ENCODE data around the gene KLK2.
"Not testable (repeated sequence)": the region's sequence is repeated elsewhere in the genome, so short reads cannot be mapped to it uniquely, and the experiment has no call there.

KLK2 gene

DNA sequence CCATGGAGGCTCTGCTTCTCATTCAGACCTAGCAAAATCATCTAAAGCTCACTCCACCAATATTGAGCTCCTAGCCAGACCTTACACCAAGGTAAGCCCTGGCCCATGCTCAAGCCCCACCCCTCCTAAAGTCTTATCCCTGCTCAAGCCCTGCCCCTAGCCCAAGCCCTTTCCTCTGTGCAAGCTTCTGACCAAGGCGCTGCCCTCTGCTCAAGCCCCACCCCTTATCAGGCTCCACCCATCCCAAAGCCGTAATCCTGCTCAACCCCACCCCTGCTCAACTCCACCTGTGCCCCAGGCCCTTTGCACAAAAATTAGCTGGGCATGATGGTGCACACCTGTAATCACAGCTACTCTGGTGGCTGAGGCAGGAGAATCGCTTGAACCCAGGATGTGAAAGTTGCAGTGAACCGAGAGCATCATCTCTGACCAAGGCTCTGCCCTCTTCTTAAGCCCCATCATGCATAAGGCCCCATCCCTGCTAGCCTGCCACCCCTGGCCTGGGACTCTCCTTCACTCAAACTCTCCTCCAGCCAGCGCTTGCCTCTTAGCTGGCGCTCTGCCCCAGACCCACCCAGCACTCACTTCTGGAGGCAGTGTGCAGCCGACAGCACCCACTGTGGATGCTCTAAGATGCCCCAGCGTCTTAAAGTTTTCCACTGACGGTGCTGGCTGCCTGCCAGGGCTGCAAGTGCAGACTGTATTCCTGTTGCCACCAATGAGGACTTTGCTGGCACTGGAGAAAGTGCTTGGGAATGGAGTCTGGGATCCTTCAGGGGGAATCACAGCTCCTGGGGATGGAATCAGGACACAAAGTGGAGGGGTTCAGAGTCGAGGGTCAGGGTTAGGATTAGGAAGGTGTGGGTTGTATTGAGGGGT lies 21.5 kb downstream of the KLK2 start:
- DNase-seq (ENCODE audit: low spot score): no peak

DNA sequence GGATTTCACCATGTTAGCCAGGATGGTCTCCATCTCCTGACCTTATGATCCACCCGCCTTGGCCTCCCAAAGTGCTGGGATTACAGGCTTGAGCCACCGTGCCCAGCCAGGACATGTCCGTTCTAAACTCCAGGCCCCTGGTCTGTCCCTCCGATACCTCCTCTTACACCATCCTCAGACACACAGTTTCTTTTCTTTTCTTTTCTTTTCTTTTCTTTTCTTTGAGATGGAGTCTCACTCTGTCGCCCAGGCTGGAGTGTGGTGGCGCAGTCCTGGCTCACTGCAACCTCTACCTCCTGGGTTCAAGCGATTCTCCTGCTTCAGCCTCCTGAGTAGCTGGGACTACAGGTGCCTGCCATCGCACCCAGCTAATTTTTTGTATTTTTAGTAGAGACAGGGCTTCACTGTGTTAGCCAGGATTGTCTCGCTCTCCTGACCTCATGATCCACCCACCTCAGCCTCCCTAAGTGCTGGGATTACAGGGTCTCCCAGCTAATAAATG lies 22.9 kb downstream of the KLK2 start:
- not testable (repeated sequence) for DNase-seq (ENCODE audit: low spot score)

DNA sequence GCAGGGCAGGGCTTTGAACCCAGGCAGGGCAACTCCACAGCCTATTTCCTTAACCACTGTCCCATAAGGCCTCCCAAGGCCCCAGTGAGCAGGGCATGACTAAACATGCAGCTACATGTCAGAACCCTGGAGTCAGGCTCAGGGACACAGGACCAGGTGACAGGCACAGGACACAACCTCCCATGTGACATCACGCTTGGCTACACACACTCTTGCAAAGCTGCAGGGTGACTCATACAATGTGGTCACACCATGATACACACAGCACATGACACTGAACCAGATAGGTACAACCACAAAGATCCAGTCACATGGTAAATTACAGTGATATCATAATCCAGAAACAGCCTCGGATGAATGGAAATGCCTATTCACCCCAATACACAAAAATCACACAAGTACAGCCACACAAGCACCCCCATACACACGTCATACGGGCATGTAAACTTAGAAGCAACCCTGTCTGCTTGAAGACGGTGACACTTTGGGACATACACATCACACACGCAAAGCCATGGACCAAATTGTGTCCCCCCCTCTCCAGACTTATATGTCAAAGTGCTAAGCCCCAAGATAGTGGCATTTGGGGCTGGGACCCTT lies 23.5 kb downstream of the KLK2 start:
- no peak for DNase-seq (ENCODE audit: low spot score)

DNA sequence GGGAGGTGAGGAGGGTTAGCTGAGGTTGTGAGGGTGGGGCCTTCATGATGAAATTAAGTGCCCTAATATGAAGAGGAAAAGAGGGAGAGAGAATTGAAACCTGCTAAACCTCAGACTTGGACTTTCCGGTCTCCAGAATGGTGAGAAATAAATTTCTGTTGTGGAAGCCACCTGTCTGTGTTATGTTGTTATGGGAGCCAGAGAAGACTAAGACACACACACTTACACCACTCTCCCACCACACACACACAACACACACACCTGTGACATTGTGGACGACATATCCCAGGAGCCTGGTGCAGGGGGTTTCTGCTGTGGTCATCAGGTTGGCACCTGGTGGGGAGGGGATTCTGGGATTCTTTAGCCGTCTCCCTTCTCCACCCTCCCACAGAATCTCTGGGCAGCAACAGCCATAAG lies 24.0 kb downstream of the KLK2 start:
- DNase-seq (ENCODE audit: low spot score): no peak

DNA sequence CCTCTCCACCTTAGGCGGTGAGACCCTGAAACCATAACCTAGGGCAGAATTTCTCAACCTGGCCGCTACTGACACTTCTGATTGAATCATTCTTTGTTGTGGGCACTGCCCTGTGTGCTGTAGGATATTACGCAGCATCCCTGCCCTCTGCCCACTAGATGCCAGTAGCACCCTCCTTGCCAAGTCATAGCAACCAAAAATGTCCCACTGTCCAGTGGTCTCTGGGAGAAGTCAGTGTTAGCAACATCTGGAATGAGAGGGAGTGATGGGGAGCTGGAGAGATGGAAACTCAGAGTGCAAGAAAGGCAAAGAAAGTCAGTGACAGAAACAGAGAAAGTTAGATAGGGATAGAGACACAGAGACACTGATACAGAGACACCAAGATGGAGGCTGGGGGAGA lies 24.4 kb downstream of the KLK2 start:
- no peak for DNase-seq (ENCODE audit: low spot score)

DNA sequence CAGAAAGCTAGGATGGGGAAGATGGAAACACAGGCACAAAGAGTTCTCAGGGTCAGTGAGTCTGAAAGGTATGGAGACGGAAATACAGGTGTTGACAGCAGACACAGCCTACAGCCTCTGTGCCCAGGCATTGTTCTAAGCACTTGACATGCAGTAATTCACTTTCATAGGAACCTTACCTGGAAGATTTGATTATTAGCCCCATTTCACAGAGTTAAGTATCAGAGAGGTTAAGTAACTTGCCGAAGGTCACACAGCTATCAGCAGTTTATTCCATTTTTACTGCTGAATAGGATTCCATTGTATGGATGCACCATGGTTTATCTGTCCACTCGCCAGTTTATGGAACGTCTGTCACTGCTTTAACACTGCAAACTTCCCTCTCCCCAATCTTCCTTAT lies 24.8 kb downstream of the KLK2 start:
- DNase-seq (ENCODE audit: low spot score): no peak

DNA sequence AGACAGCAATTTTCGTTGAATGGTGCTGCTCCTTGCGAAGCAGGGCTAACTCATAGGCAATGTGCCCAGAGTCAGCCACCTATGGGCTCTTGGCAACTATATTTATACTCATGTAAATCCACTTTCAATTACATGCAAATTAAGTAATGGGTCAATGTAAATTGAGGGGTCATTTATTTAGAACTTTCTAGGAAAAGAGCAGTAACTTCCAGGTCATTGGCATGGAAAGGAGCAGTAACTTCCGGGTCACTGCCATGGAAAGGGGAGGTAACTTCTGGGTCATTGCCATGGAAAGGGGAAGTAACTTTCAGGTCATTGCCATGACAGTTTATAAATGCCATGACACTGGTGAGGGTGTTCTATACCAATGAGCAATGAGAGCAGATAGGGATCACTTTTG lies 26.3 kb downstream of the KLK2 start:
- DNase-seq (ENCODE audit: low spot score): no peak

DNA sequence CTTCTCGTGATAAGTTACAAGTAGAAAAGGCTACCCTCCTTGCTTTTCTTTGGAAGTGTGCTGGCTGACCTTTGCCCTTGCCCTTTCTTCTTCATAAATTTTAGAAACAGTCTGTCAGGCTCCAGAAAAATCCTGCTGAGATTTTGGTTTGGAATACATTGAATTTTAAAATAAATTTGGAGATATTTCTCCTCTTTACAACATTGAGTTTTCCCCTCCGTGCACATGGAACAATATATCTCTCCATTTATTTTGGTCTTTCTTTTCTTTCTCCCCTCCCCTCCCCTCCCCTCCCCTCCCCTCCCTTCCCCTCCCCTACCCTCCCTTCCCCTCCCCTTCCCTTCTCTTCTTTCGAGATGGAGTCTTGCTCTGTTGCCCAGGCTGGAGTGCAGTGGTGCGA lies 29.4 kb downstream of the KLK2 start:
- no peak for DNase-seq (ENCODE audit: low spot score)

DNA sequence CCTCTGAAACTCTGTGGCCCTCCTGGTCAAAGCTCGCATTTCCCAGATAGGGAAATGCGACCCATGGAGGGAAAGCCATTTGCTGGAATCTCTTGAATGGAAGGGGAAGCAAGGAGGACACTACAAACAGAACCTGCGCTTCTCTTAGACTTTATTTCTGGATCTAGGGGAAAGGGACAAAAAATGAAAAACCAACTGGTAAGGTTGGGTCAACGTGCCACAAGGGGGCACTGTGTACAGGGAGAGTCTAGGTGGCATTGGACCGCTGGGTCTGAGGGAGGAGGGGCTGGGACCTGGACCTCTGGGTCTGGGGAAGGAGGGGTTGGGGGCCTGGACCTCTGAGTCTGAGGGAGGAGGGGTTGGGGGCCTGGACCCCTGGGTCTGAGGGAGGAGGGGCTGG lies 33.0 kb downstream of the KLK2 start:
- DNase-seq (ENCODE audit: low spot score): peak; percentile 32

DNA sequence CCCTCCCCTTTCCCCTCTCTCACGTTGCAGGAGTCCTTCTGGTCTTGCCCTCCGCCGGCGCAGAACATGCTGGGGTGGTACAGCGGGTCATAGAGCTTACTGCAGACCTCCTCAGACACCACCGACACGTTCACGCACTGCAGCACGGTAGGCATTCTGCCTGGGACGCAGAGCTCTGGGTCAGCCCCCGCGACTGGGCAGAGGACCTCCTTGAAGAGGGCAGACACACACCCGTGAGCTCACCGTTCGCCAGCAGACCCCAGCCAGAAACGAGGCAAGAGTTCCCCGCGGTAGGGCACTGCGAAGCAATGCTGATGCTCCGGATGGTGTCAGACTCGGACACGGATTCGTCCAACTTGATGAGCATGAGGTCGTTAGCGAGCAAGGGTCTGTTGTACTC lies 35.1 kb downstream of the KLK2 start:
- DNase-seq (ENCODE audit: low spot score): no peak

DNA sequence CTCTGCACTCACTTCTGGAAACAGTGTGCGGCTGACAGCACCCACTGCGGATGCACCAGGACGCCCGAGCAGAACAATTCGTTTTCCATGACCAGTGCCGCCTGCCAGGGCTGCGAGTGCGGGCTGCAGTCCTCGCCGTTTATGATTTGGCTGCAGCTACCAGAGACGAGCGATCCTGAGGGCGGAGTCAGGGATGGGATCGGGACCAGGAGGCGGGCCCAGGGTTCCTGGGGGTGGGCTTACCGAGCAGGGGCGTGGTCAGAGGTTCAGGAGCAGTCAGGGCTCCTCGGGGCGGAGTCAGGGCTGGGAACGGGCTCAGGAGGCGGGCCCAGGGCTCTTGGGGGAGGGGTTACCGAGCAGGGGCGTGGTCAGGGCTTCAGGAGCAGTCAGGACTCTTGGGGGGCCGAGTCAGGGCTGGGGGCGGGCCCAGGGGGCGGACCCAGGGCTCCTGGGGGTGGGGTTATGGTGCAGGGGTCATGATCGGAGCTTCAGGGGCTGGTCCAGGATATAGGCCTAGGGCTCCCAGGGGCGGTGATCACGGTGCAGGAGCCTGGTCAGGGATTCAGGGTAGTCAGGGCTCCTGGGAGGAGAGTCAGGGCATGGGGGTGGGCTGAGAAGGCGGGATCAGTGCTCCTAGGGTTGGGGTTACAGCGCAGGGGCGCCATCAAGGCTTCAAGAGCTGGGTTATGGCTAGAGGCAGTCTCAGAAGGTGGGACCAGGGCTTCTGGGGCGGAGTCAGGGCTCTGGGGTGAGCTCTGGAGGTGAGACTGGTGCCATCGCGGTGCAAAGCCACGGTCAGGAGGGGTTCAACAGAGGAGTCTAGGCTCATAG lies 36.2 kb downstream of the KLK2 start:
- DNase-seq (ENCODE audit: low spot score): peak; percentile 77

DNA sequence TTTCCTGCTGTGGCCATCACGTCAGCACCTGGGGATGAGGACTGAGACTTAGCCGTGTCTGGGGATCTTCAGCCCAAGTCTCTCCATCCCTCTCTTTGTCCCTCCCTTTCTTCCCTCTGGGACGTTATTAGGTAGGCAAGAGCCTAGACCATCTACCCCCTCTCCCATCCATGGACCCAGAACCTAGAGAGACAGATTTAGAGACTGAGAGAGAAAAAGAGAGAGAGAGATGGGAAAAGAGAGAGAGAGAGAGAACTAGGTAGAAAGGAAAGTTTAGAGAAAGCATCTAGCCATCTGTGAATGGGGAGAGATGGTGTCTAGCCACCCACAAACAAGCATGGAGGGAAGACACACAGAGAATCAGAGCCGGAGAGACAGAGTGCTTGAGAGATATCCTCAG lies 37.5 kb downstream of the KLK2 start:
- DNase-seq (ENCODE audit: low spot score): no peak

DNA sequence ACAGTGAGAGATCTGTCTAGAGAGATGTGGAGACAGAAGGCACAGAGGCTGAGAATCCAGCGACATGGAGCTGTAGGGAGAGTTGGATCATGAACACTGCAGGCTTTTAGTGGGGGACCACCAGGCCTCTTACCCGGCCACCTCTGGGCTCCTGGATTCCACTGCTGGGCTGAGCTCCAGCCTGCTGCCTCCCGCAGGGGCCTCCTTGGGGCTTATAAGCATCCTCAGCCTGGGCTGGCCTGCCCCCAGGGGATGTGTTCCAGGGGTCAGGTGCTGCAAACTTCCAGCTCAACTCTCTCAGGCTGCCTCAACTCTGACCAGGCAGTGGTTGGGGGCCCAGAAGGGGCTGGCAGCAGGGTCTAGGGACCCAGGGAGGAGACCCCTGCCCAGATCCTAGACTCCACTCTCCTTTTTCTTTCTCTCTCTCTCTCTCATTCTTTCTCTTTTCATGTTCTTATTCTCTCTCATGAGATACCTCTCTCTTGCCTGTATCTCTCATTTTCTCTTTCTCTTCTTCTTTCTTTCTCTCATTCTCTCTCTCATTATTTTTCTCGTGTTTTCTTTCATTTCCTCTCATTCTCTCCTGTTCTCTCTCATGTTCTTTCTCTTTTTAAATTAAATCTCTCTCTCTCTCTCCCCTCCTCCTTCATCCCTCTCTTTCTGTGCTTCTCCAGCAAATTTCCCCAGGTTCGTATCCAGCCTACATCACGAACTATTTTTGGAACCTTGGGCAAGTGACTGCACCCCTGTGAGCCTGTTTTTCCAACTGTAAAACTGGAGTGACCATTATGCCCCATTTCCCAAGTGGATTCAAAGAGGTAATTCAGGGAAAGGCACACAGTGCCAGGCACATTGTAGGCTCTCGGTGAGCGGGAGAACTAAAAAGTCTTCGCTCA lies 38.2 kb downstream of the KLK2 start, which contains the start of gene KLK4:
KLK4 (minus strand) TSS at position 190 of the 896 bp plus-strand sequence. CDS start 657 bp downstream, outside the sequence.
- no peak for DNase-seq (ENCODE audit: low spot score)

DNA sequence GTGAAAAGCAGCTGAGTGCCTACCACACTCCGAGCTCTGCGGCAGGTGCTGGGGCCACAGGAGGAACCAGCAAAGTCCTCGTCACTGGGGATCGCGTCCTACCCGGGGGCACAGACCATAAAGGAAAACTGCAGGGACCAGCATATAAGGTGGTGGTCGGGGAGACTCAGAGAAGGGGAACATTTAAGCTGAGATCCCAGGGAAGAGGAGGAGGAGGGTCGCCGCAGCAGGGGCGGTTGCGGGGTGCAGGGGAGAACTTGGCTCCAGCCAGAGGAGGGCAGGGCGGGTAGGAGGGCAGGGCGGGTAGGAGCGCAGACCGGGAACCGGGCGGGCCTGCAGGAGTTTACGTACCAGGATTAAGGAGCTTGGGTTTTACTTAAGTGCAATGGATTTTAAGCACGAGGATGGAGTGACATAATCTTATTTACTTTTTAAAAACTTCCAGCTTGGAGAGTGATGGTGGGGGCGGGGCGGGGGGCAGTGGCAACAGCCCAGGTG lies 38.9 kb downstream of the KLK2 start:
- no peak for DNase-seq (ENCODE audit: low spot score)

DNA sequence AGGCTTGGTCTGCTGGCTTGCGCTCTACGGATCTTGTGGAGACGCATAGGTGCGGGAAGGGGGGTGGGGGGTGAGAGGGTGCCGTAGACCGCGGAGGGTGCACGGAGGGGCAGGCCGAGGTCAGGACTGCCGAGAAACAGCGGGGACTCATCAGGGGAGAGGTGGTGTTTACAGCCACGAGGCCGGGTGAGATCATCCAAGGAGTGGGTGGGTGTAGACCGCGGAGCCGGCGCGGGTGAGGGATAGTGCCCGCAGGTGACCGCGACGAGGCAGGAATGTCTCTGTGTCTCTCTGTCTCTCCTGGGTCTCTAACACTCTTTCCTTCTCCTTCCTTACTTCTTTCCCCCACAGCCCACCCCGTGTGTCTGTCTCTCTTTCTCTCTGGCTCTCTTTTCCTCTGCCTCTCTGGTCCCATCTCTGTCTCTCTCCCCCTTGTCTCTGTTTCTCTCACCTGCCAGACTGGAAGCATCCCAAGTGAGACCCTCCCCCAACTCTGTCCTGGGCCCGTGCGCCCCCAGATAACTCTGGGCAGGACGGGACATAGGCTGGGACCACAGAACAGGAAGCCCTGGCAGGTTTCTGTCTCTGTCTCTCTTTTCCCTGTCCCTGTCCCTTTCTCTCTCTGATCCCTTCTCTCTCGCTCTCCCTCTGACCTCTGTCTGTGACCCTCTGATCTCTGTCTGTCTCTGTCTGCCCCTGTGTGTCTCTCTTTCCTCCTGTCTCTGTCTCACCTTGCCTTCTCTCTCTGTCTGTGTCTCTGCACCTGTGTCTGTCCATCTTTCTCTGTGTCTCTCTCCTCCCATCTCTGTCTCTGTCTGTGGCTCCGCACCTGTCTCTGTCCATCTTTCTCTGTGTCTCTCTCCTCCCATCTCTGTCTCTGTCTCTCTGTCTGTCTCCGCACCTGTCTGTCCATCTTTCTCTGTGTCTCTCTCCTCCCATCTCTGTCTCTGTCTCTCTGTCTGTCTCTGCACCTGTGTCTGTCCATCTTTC lies 39.8 kb downstream of the KLK2 start:
- no peak for DNase-seq (ENCODE audit: low spot score)

DNA sequence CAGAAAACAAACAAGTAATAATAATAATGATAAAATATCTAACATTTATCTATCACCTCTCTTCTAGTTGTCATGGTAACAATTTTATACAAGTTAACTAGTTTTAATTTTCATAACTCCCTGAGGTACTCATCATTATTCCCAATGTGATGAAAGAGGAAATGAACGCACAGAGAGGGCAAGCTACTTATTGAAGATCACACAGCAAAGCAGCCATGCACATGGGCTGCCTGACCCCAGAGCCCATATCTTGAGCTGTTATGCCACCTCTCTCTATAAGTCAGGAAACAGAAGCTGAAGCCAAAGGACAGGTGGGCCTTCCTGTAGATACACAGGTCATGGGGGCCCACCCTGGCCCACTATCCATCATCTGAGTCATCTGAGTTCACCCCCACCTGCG lies 42.8 kb downstream of the KLK2 start:
- no peak for DNase-seq (ENCODE audit: low spot score)

DNA sequence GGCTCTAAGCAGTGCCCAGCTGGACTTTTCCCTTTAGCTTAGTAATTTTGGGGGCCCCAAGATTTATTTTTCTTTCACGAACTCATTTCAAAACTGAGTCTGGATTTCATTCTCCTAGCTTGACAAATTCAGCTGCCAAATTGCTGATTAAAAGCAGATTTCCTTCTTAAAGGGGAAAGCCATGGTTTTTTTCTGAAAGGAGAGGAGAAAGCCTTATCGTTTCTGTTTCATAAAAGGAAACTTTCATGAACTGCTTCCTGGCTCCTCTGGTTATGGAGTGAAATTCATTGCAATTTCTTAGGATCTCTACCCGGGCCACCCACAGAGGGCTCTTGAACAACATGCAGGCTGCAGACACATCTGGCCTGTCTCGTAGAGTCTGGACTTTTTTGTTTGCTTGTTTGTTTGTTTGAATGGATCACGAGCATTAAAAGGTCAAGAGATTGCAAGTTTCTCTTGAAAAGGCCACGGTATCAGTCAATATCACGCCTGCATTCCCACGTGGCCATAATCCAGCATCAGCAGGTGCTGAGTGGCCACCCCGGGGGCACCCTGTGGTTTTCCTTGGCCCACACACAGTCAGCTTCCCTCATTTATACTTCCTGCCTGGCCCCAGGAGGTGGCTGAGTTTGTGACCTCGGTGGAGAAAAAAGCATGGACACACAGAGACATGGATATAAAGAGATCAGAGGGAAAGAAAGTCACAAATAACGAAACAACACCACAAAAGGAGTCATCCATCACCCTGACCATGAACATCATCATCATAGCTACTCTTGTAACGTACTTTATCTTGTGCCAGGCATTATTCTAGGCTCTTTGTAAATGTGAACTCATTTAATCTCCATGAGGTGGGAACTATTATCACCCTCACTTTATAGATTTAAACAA lies 48.4 kb downstream of the KLK2 start:
- DNase-seq (ENCODE audit: low spot score): peak; percentile 42

DNA sequence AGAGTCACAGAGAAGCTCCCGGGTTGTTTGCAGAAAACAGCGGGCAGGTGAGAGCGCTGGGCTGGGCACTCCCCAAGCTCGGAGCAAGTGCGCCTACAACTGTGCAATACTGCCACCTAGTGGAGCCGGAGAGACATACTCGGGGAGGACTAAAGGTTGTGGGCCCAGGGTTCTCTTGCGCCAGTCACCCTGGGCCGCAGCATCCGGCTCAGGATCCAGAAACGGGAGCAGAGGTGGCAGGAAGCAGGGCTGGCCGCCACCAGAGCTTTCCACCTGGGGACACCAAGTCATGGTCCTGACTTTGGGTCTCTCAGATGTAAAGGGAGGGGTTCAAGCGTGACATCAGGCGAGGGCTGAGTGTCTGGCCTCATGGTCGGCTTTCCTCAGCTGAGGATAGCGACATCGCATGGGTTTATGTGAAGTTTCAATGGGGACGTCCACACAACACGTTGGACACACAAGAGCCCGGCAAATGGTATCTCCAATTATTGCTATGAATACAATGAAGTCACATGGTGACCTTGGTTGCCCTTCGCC lies 49.1 kb downstream of the KLK2 start:
- peak; percentile 76 for DNase-seq (ENCODE audit: low spot score)

DNA sequence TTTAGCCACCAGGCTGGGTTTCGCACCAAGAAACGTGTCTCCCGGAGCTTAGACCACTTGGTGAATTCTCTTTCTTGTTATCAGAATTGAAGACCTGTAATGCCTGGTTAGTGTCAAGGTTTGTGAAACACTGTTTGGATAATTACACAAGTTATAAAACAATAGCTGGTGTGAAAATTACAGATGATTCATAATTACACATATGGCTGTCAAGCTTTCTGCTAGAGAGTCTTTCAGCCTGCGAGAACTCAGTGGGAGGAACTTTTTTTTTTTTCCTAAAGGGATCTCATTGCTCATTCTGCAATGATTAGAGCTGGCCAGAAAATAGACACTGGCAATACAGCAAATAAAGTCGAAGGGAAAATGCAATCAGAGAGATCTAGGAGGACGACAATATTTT lies 51.3 kb downstream of the KLK2 start:
- DNase-seq (ENCODE audit: low spot score): no peak

Data from COLO829 (cell line).